HFFc6 (cell line): ENCODE results near the gene ADCY2. TPM values are rescaled to one million over a fixed set of nuclear protein-coding genes. Genes with fewer than 3 reads are reported as not detected.

Source experiments
- DNase-seq: peaks from one replicate; pipeline ENCODE4 v3.0.0-alpha.2; 2018
- H3K27ac Mint-ChIP-seq: 2 replicates; pipeline ENCODE4 v1.8.0; 2020; ENCODE audit warnings: mild to moderate bottlenecking, mixed read lengths
- H3K27me3 Mint-ChIP-seq: 2 replicates; pipeline ENCODE4 v1.8.0; 2021; ENCODE audit warnings: mild to moderate bottlenecking, moderate library complexity, mixed read lengths; ENCODE audit not compliant: insufficient read depth
- H3K36me3 Mint-ChIP-seq: 2 replicates; pipeline ENCODE4 v1.8.0; 2021; ENCODE audit warnings: low read depth, mixed read lengths
- H3K4me1 Mint-ChIP-seq: 2 replicates; pipeline ENCODE4 v1.8.0; 2020; ENCODE audit warnings: low read depth, mixed read lengths
- H3K4me3 Mint-ChIP-seq: 2 replicates; pipeline ENCODE4 v1.8.0; 2020; ENCODE audit warnings: mild to moderate bottlenecking, moderate library complexity, mixed read lengths
- H3K9me3 Mint-ChIP-seq: 2 replicates; pipeline ENCODE4 v1.8.0; 2020; ENCODE audit warnings: mild to moderate bottlenecking, mixed read lengths
- total RNA-seq, 6 experiments: library from RNA; stranded (reverse); fragmentation: NEBNext Ultra II Directional; extraction: Animal tissue kit (Norgen Biotek cat#: 25700); gene quantifications; 2 replicates in 1 of 6; 3 replicates in 5 of 6; pipeline ENCODE4 v1.2.3, GENCODE V29; 2021
- TF ChIP-seq, protein P1 (sequence below): fragments of 200-600 bp; sonication (generic); IDR thresholded peaks from 2 replicates; pipeline ENCODE4 v1.5.0; 2021; ENCODE audit warnings: antibody characterized with exemption, mild to moderate bottlenecking

The ADCY2 gene
- total RNA-seq, 6 experiments from 2014 or later = not detected

DNA sequence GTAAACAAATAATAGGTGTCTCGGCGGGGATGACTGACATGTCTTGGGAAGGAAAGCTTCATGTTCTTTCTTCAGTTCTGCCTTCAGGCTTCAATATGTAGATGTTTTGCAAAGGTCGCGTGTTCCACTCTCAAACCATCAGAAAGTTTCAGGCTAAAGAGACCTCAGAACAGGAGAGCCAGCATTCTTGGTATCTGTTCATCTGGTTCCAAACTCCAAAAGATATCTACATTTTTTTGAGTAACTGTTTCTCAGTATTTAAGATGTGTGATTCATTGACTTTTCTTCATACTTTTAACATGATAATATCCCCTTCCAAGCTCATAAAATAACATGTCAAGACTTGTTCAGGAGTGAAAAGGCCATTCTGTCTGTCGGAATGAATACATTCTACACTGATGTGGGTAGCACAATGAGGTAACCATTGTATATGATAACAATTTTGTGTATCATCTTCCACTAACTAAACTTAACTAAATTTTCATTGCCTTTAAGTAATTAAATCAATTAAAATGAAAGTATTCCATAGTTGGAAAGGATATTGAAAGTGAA is 271.4 kb downstream of the ADCY2 start:
- Mint-ChIP-seq H3K27ac (no peak overlapping the region), H3K4me1 (0 out of 2 replicates have a peak, but pooled peaks cover 4% of the 10 kb centered on the region), H3K27me3 (no peaks in the 10 kb centered on the region; the same call in 1 of the 2 replicates), H3K36me3 (peaks cover 4% of the 10 kb centered on the region; the same call in 1 of the 2 replicates), H3K4me3 (peak overlapping the region; percentile 16; the same call in 1 of the 2 replicates), H3K9me3 (peaks cover 36% of the 10 kb centered on the region)
- DNase-seq = no peak
- TF ChIP-seq, protein P1, sequence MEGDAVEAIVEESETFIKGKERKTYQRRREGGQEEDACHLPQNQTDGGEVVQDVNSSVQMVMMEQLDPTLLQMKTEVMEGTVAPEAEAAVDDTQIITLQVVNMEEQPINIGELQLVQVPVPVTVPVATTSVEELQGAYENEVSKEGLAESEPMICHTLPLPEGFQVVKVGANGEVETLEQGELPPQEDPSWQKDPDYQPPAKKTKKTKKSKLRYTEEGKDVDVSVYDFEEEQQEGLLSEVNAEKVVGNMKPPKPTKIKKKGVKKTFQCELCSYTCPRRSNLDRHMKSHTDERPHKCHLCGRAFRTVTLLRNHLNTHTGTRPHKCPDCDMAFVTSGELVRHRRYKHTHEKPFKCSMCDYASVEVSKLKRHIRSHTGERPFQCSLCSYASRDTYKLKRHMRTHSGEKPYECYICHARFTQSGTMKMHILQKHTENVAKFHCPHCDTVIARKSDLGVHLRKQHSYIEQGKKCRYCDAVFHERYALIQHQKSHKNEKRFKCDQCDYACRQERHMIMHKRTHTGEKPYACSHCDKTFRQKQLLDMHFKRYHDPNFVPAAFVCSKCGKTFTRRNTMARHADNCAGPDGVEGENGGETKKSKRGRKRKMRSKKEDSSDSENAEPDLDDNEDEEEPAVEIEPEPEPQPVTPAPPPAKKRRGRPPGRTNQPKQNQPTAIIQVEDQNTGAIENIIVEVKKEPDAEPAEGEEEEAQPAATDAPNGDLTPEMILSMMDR = no peak

DNA sequence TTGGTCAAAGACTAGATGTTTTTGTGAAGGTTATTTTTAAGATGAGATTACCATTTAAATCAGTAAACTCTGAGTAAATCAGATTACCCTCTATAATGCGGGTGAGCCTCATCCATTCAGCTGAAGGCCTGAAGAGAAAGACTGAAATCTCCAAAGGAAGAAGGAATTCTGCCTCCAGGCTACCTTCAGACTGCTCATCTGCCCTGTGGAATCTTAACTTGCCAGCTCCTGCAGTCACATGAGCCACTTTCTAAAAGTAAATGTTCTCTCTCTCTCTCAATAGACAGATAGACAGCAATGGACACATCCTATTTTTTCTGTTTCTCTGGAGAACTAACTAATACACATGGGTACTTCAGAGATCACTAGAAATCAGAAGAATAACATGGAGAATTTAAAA is 272.2 kb downstream of the ADCY2 start:
- TF ChIP-seq, protein P1 = no peak
- peaks cover 36% of the 10 kb centered on the region for H3K9me3 Mint-ChIP-seq
- H3K36me3 Mint-ChIP-seq = peaks cover 4% of the 10 kb centered on the region; the same call in 1 of the 2 replicates
- H3K4me3 Mint-ChIP-seq = no peak overlapping the region
- no peak for DNase-seq
- H3K27me3 Mint-ChIP-seq = no peaks in the 10 kb centered on the region; the same call in 1 of the 2 replicates
- 0 out of 2 replicates have a peak, but pooled peaks cover 4% of the 10 kb centered on the region for H3K4me1 Mint-ChIP-seq
- no peak overlapping the region for H3K27ac Mint-ChIP-seq

DNA sequence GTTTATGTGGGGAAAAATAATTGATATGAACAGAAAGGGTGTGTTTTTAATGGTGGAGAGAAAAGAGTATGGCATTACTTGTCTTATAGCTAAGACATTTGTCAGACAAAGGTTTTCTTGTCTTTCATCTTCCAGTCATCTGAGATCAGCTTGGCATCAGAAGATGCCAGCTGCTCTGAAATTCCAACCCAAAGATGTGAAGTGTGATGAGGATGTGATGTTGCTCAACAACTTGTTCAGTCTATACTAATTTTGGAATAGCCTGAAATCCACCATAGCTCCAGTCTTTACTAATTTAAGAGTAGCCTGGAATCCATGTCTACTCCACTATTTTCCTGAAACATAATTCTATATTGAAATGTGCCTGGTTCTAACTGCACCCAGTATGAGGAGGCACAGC is 272.7 kb downstream of the ADCY2 start:
- DNase-seq = no peak
- Mint-ChIP-seq H3K36me3 (peaks cover 4% of the 10 kb centered on the region; the same call in 1 of the 2 replicates), H3K9me3 (peaks cover 36% of the 10 kb centered on the region), H3K4me1 (0 out of 2 replicates have a peak, but pooled peaks cover 4% of the 10 kb centered on the region), H3K4me3 (no peak overlapping the region), H3K27me3 (no peaks in the 10 kb centered on the region; the same call in 1 of the 2 replicates), H3K27ac (no peak overlapping the region)
- TF ChIP-seq, protein P1 = no peak

DNA sequence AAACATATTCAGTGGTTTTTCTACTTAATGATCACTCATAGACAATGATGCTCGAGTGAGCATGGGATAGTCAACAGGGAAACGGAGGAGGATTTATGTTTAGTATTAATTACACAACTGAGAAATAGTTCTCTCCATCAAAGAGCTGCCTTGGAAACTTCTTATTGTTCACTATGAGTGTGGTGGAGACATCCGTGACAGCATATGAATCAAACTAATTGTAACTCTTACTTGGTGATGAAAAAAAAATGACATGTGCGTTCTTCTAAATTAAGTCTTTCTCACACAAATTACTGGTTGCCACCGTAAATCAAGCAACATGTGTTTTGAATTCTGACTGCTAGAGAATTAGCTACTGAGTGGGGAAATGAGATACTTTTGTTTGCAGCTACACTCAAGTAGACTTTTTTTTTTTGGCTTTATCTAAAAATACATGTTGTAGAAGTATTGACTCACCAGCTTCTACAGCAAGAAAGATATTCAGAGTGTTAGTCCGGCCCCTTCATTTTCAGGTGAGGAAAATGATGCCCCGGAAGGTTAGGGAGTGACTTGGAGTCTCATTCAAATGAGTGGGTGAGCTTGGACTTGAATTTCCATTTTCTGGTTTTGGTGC is 275.5 kb downstream of the ADCY2 start:
- peaks cover 29% of the 10 kb centered on the region for H3K9me3 Mint-ChIP-seq
- TF ChIP-seq, protein P1 = no peak
- H3K4me3 Mint-ChIP-seq = no peak overlapping the region
- no peak overlapping the region for H3K27ac Mint-ChIP-seq
- no peaks in the 10 kb centered on the region; the same call in 1 of the 2 replicates for H3K27me3 Mint-ChIP-seq
- no peak for DNase-seq
- H3K36me3 Mint-ChIP-seq = peaks cover 4% of the 10 kb centered on the region; the same call in 1 of the 2 replicates
- 0 out of 2 replicates have a peak, but pooled peaks cover 4% of the 10 kb centered on the region for H3K4me1 Mint-ChIP-seq

DNA sequence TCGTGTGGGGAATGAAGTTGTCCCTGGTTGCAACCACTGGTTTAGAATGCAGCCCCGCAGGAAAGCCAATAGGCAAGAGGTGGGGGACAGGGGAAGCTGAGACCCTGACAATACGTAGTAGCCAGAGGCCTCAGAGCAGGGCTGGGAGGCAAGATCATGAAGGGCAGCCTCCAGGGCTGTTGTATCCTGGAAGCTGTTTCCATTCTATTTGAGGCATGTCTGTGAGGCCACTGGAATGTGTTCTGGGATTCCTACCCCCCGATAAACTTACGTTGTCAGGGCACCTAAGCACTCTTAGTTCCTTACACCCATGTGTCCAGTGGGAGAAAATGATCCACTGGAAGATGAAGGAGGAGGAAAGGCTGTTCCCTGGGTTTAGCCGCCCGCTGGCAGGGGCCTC is 277.7 kb downstream of the ADCY2 start:
- no peaks in the 10 kb centered on the region for H3K36me3 Mint-ChIP-seq
- no peaks in the 10 kb centered on the region; the same call in 1 of the 2 replicates for H3K27me3 Mint-ChIP-seq
- TF ChIP-seq, protein P1 = no peak
- H3K9me3 Mint-ChIP-seq = peaks cover 16% of the 10 kb centered on the region
- no peak overlapping the region for H3K27ac Mint-ChIP-seq
- H3K4me1 Mint-ChIP-seq = no peaks in the 10 kb centered on the region
- no peak overlapping the region for H3K4me3 Mint-ChIP-seq
- no peak for DNase-seq
